Endothelial cell of umbilical vein (primary cell): Measurements from ENCODE around the gene ANTXRL. TPM values are rescaled to one million over a fixed set of nuclear protein-coding genes. Genes with fewer than 3 reads are reported as not detected.

ENCODE experiments used
- BruUV-seq: library from RNA; stranded (reverse); fragments of 400-500 nt; replicated peaks from 2 replicates; lab custom pipeline; 2021; lab: Mats Ljungman, UMichigan
- CTCF ChIA-PET: fragments of 300-600, 350-600 bp; sonication (Branson Sonifier 250); formaldehyde crosslinking; loops from one replicate; lab custom pipeline; 2021; ENCODE audit warnings: antibody characterized with exemption, inconsistent platforms; lab: Charles Lee
- POLR2A ChIA-PET: fragments of 300-600, 350-600 bp; sonication (Branson Sonifier 250); formaldehyde crosslinking; loops from one replicate; lab custom pipeline; 2021; ENCODE audit warnings: antibody characterized with exemption, inconsistent platforms; lab: Charles Lee
- DNase-seq: peaks from one replicate; pipeline ENCODE4 v3.0.0-alpha.2; 2011; ENCODE audit warnings: low read depth, low spot score
- FAIRE-seq: peaks from 2 replicates; lab custom pipeline; 2011; peaks lifted over from hg19 to GRCh38; lab: Jason Lieb, UNC
- H2AFZ ChIP-seq: 2 replicates; pipeline ENCODE4 v1.6.0; 2012; ENCODE audit warnings: low read depth, low read length, control low read depth, inconsistent platforms
- H3K27ac ChIP-seq: 2 replicates; pipeline ENCODE4 v1.5.1; 2011; ENCODE audit warnings: low read depth, mild to moderate bottlenecking, control low read depth, low read length, moderate library complexity; ENCODE audit not compliant: insufficient read depth
- H3K27me3 ChIP-seq, 2 experiments: 2 replicates each; pipeline versions ENCODE4 v1.6.0 to v1.6.1; 2011; ENCODE audit warnings: low read length in 2 of 2, mixed read lengths in 1 of 2; ENCODE audit not compliant: control insufficient read depth in 2 of 2, insufficient read depth in 2 of 2
- H3K36me3 ChIP-seq, 2 experiments: 2 replicates in 1 of 2; 3 replicates in 1 of 2; pipeline ENCODE4 v1.5.1; 2011; ENCODE audit warnings: low read length in 2 of 2, mild to moderate bottlenecking in 1 of 2, moderate library complexity in 1 of 2; ENCODE audit not compliant: control insufficient read depth in 2 of 2, insufficient read depth in 2 of 2; ENCODE audit errors: extremely low read depth in 1 of 2
- H3K4me1 ChIP-seq: 3 replicates; pipeline ENCODE4 v1.5.1; 2011; ENCODE audit warnings: mild to moderate bottlenecking, low read length; ENCODE audit not compliant: control insufficient read depth, insufficient read depth; ENCODE audit errors: extremely low read depth
- H3K4me2 ChIP-seq: 2 replicates; pipeline ENCODE4 v1.6.1; 2011; ENCODE audit warnings: low read length, control low read depth, mixed read lengths; ENCODE audit not compliant: insufficient read depth
- H3K4me3 ChIP-seq, 3 experiments: fragments of 200-600 bp in 1 of 3; sonication (generic), shearing (Covaris generic) in 1 of 3; replicated peaks in 1 of 3; 2 replicates each; pipeline ENCODE4 v1.5.1; 2011 to 2016; ENCODE audit warnings: control low read depth in 3 of 3, low read length in 3 of 3, mild to moderate bottlenecking in 2 of 3, inconsistent platforms in 1 of 3, low read depth in 1 of 3, moderate library complexity in 1 of 3; ENCODE audit not compliant: insufficient read depth in 1 of 3
- H3K79me2 ChIP-seq: 2 replicates; pipeline ENCODE4 v1.6.0; 2012; ENCODE audit warnings: low read length, inconsistent platforms; ENCODE audit not compliant: control insufficient read depth, insufficient read depth
- H3K9ac ChIP-seq: replicated peaks from 2 replicates; pipeline ENCODE3; 2011; ENCODE audit warnings: low read length, control low read depth; ENCODE audit not compliant: insufficient read depth; ENCODE audit errors: extremely low read depth
- H3K9me1 ChIP-seq: replicated peaks from 3 replicates; pipeline ENCODE4 v1.6.0; 2011; ENCODE audit warnings: mild to moderate bottlenecking, low read length; ENCODE audit not compliant: control insufficient read depth, insufficient read depth; ENCODE audit errors: extremely low read depth
- H3K9me3 ChIP-seq: replicated peaks from 2 replicates; pipeline ENCODE4 v1.5.1; 2012; ENCODE audit warnings: low read length, inconsistent platforms; ENCODE audit not compliant: control insufficient read depth, insufficient read depth
- H4K20me1 ChIP-seq: replicated peaks from 2 replicates; pipeline ENCODE3; 2011; ENCODE audit warnings: mild to moderate bottlenecking, low read length; ENCODE audit not compliant: control insufficient read depth, insufficient read depth; ENCODE audit errors: extremely low read depth
- EZH2 ChIP-seq: IDR thresholded peaks from 2 replicates; pipeline ENCODE4 v1.6.1; 2012; ENCODE audit warnings: borderline replicate concordance, low read depth, mild to moderate bottlenecking, moderate library complexity, low read length, inconsistent platforms; ENCODE audit not compliant: severe bottlenecking
- FOS ChIP-seq: IDR thresholded peaks from 2 replicates; pipeline ENCODE4 v1.6.1; 2011; ENCODE audit warnings: mild to moderate bottlenecking, low read length, moderate library complexity, borderline replicate concordance; ENCODE audit not compliant: insufficient read depth
- GATA2 ChIP-seq: IDR thresholded peaks from 2 replicates; pipeline ENCODE4 v1.7.0; 2011; ENCODE audit warnings: low read depth, mild to moderate bottlenecking, moderate library complexity, mixed read lengths, low read length; ENCODE audit not compliant: insufficient read length, insufficient read depth
- JUN ChIP-seq: IDR thresholded peaks from 2 replicates; pipeline ENCODE4 v1.6.1; 2011; ENCODE audit warnings: borderline replicate concordance, low read depth; ENCODE audit not compliant: insufficient read length, insufficient read depth
- MYC ChIP-seq: IDR thresholded peaks from one replicate; pipeline ENCODE4 v1.6.1; 2011; ENCODE audit warnings: mild to moderate bottlenecking, low read depth, low read length
- POLR2A ChIP-seq: IDR thresholded peaks from 2 replicates; pipeline ENCODE4 v1.6.1; 2012; ENCODE audit warnings: low read depth, mild to moderate bottlenecking, control low read depth, low read length
- POLR2AphosphoS5 ChIP-seq: IDR thresholded peaks from 2 replicates; pipeline ENCODE4 v1.6.1; 2012; ENCODE audit warnings: low read depth, mild to moderate bottlenecking, control low read depth, low read length, moderate library complexity; ENCODE audit not compliant: insufficient read depth
- dilution Hi-C: fragments of 300-500 bp; cut with MboI; formaldehyde crosslinking; loops from one replicate; pipeline ENCODE4 v1.15.0; 2019; ENCODE audit warnings: low sequenced_read_pairs; ENCODE audit not compliant: extremely low pct_ligation_motif_present
- intact Hi-C: fragments of 100-400 bp; cut with micrococcal nuclease; formaldehyde crosslinking; loops from one replicate; pipeline ENCODE4 v1.10.0; 2022
- polyA plus RNA-seq, 4 experiments: library from polyadenylated mRNA; depleted of rRNA in 3 of 4; stranded (reverse) in 3 of 4; unstranded in 1 of 4; fragments of >200 nt; gene quantifications; 2 replicates each; pipeline versions ENCODE4 v1.2.1 to v1.2.3, GENCODE V29; 2011 to 2012; ENCODE audit warnings: missing spikeins in 1 of 4
- total RNA-seq: library from RNA; stranded (reverse); gene quantifications from 2 replicates; pipeline ENCODE4 v1.2.3, GENCODE V29; 2021
- TF ChIP-seq, protein P1 (sequence below), 2 donors: IDR thresholded peaks; 1 replicate in 1 of 2; 2 replicates in 1 of 2; pipeline ENCODE4 v1.5.1; 2011; ENCODE audit warnings: low read length in 2 of 2, mild to moderate bottlenecking in 2 of 2, moderate library complexity in 2 of 2, control low read depth in 1 of 2, inconsistent platforms in 1 of 2, low read depth in 1 of 2; ENCODE audit not compliant: insufficient read depth in 1 of 2; ENCODE audit errors: extremely low read depth in 1 of 2
- TF ChIP-seq, protein P2 (sequence below): IDR thresholded peaks from 2 replicates; pipeline ENCODE4 v1.6.1; 2011; ENCODE audit not compliant: insufficient read depth, insufficient read length

ANTXRL gene
- total and polyA plus RNA-seq, 2 donors (not counting 3 experiments of a cell fraction or from before 2014, with no cell fraction given): not detected

DNA sequence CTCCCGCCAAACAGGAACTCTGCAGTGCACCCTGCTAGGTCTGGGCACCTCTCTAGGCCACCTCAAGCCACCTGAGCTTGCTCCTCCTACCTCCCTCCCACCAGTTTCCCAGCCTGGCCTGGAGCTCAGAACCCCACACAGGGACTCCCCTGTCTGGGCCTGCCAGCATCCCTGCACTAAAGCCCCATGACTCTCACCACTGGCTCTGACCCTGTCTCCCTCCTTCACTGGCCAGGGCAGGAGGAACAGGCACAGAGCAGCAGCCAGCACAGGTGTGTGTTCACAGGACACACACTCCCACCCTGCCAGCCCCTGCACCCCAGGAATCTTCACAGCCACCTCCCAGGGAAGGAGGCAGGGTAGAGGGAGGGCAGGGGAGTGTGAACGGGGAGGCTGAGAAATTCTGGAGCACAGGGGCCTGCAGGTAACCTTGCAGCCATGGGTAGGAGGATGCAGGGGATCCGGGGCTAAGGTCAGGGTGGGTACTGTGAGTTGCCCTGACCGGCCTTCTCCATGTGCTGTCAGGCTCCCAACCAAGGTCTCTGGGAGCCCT lies 13.9 kb upstream of the ANTXRL start:
- DNase-seq (no peak), FAIRE-seq (no peak)
- dilution Hi-C loops (no loop called here), intact Hi-C loops (no loop called here)
- Histone ChIP-seq H2AFZ (no peak overlapping the region), H3K9ac (no peak overlapping the region), H3K9me1 (no peaks in the 10 kb centered on the region), H3K4me2 (no peak overlapping the region), H3K27me3 (peaks cover 0 to 2% of the 10 kb centered on the region in 2 experiments), H4K20me1 (no peaks in the 10 kb centered on the region), H3K9me3 (no peaks in the 10 kb centered on the region), H3K27ac (no peak overlapping the region), H3K4me1 (no peaks in the 10 kb centered on the region), H3K4me3 (no peak overlapping the region), H3K79me2 (no peaks in the 10 kb centered on the region), H3K36me3 (no peaks in the 10 kb centered on the region)
- CTCF ChIA-PET: no interaction called here
- POLR2A ChIA-PET: no interaction called here
- TF ChIP-seq EZH2 (no peak), JUN (no peak), FOS (no peak), MYC (no peak), GATA2 (no peak), POLR2AphosphoS5 (no peak), POLR2A (no peak)
- TF ChIP-seq, protein P1, sequence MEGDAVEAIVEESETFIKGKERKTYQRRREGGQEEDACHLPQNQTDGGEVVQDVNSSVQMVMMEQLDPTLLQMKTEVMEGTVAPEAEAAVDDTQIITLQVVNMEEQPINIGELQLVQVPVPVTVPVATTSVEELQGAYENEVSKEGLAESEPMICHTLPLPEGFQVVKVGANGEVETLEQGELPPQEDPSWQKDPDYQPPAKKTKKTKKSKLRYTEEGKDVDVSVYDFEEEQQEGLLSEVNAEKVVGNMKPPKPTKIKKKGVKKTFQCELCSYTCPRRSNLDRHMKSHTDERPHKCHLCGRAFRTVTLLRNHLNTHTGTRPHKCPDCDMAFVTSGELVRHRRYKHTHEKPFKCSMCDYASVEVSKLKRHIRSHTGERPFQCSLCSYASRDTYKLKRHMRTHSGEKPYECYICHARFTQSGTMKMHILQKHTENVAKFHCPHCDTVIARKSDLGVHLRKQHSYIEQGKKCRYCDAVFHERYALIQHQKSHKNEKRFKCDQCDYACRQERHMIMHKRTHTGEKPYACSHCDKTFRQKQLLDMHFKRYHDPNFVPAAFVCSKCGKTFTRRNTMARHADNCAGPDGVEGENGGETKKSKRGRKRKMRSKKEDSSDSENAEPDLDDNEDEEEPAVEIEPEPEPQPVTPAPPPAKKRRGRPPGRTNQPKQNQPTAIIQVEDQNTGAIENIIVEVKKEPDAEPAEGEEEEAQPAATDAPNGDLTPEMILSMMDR (IDR thresholded peaks at IDR 0.05; ENCODE audit: extremely low read depth in 1 of 2, insufficient read depth in 1 of 2, low read depth in 1 of 2, low read length in 2 of 2): no peak
- TF ChIP-seq, protein P2, sequence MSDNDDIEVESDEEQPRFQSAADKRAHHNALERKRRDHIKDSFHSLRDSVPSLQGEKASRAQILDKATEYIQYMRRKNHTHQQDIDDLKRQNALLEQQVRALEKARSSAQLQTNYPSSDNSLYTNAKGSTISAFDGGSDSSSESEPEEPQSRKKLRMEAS: no peak
- BruUV-seq: no TSS peak
